A673 (cell line): Measurements from ENCODE around the gene METTL3. TPM values are rescaled to one million over a fixed set of nuclear protein-coding genes. Genes with fewer than 3 reads are reported as not detected.
A peak's percentile ranks its signal among the peaks of the same experiment; 100 is the strongest.

Experiments used
- BruUV-seq: library from RNA; stranded (reverse); fragments of 400-500 nt; replicated peaks from 2 replicates; lab custom pipeline; 2021; lab: Mats Ljungman, UMichigan
- CTCF ChIA-PET: fragments of 300-600 bp; sonication (Branson Sonifier 250); formaldehyde crosslinking; loops from one replicate; lab custom pipeline; 2022; ENCODE audit warnings: antibody characterized with exemption; lab: Charles Lee
- POLR2A ChIA-PET: fragments of 300-600 bp; sonication (Branson Sonifier 250); formaldehyde crosslinking; loops from one replicate; lab custom pipeline; 2022; ENCODE audit warnings: antibody characterized with exemption; ENCODE audit not compliant: low non-redundant PET; lab: Charles Lee
- DNase-seq: peaks from one replicate; pipeline ENCODE4 v3.0.0-alpha.2; 2015; ENCODE audit warnings: low spot score
- H3K27ac ChIP-seq: fragments of 200-600 bp; sonication (generic); 2 replicates; pipeline ENCODE4 v1.5.1; 2016; ENCODE audit warnings: mixed run types, low read depth, mild to moderate bottlenecking, mixed read lengths, antibody characterized with exemption, low read length; ENCODE audit not compliant: poor library complexity, severe bottlenecking
- H3K27me3 ChIP-seq: fragments of 200-600 bp; sonication (generic); replicated peaks from 2 replicates; pipeline ENCODE4 v1.6.1; 2017; ENCODE audit warnings: mixed run types, low read depth, mild to moderate bottlenecking, mixed read lengths, antibody characterized with exemption, low read length; ENCODE audit not compliant: insufficient read depth, poor library complexity
- H3K36me3 ChIP-seq: fragments of 200-600 bp; sonication (generic); 2 replicates; pipeline ENCODE4 v1.6.1; 2016; ENCODE audit warnings: mixed run types, mild to moderate bottlenecking, mixed read lengths, antibody characterized with exemption, low read length; ENCODE audit not compliant: insufficient read depth, poor library complexity, severe bottlenecking
- H3K4me1 ChIP-seq: fragments of 200-600 bp; sonication (generic); 2 replicates; pipeline ENCODE4 v1.6.1; 2017; ENCODE audit warnings: mixed run types, mild to moderate bottlenecking, mixed read lengths, antibody characterized with exemption, low read length; ENCODE audit not compliant: insufficient read depth, poor library complexity, severe bottlenecking
- H3K4me3 ChIP-seq: fragments of 200-600 bp; sonication (generic); 2 replicates; pipeline ENCODE4 v1.5.1; 2016; ENCODE audit warnings: low read depth, mixed run types, mild to moderate bottlenecking, mixed read lengths, low read length; ENCODE audit not compliant: poor library complexity, severe bottlenecking
- H3K9me3 ChIP-seq: fragments of 200-600 bp; sonication (generic); 2 replicates; pipeline ENCODE4 v1.6.1; 2016; ENCODE audit warnings: mixed run types, low read depth, mild to moderate bottlenecking, mixed read lengths, antibody characterized with exemption, low read length; ENCODE audit not compliant: poor library complexity, severe bottlenecking
- CTCF ChIP-seq: fragments of 300-800, 200-600 bp; sonication (generic); conservative IDR thresholded peaks from 2 replicates; pipeline ENCODE4 v1.5.1; 2017; ENCODE audit warnings: low read depth, mild to moderate bottlenecking, antibody characterized with exemption, low read length, moderate library complexity, mixed read lengths
- EZH2 ChIP-seq: fragments of 200-600 bp; sonication (generic); IDR thresholded peaks from 2 replicates; pipeline ENCODE4 v1.6.1; 2017; ENCODE audit warnings: borderline replicate concordance, low read depth, mild to moderate bottlenecking, mixed read lengths, antibody characterized with exemption, low read length; ENCODE audit not compliant: poor library complexity, severe bottlenecking
- intact Hi-C: fragments of 100-400 bp; cut with micrococcal nuclease; formaldehyde crosslinking; loops from one replicate; pipeline ENCODE4 v1.10.0; 2022; ENCODE audit not compliant: unreplicated experiment
- total RNA-seq: library from RNA; stranded (reverse); gene quantifications from 2 replicates; pipeline ENCODE4 v1.2.3, GENCODE V29; 2021

Gene METTL3
- total RNA-seq, 1 experiment from 2014 or later = 96.3 TPM

DNA sequence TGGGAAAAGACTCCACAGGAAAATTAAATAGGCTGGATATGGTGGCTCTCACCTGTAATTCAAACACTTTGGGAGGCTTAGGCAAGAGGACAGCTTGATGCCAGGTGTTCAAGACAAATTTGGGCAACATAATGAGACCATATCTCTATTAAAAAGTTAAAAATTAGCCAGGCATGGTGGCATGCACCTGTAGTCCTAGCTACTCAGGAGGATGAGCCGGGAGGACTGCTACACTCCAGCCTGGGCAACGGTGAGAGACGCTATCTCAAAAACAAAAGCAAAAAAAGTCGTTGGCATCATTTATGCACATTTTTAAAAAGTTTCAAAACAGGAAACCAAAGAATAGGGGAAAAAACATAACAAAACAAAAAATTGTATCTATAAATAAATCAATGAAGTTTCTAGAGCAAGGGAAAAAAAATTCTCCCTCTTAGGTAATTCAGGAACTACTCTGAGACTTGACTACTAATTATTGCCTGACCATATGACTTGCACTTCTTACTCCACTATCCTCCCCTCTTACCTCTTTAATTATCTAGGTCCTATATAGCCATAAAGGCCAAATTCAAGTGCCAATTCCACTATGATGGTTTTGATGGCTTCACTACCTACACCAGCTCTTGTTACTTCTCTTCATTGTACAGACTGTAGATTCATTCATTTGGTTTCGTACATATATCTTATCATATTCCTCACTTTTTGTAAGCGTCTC, 1.6 kb downstream of the METTL3 start:
- peaks cover 4% of the 10 kb centered on the region for H3K4me1 ChIP-seq
- TF ChIP-seq EZH2 = no peak
- no peak for TF ChIP-seq CTCF
- CTCF ChIA-PET = no interaction called here
- H3K9me3 ChIP-seq = no peaks in the 10 kb centered on the region
- H3K4me3 ChIP-seq = peak overlapping the region; percentile 88
- POLR2A ChIA-PET = interaction anchor here (1.1 kb wide), 1 partner anchor 16 kb away, joined by 5 read pairs; the partner anchor contains the start of gene SALL2
- no peak for DNase-seq
- intact Hi-C loops = no loop called here
- H3K36me3 ChIP-seq = peaks cover 22% of the 10 kb centered on the region
- peak overlapping the region; percentile 85 for H3K27ac ChIP-seq
- BruUV-seq = no TSS peak
- H3K27me3 ChIP-seq = no peaks in the 10 kb centered on the region

DNA sequence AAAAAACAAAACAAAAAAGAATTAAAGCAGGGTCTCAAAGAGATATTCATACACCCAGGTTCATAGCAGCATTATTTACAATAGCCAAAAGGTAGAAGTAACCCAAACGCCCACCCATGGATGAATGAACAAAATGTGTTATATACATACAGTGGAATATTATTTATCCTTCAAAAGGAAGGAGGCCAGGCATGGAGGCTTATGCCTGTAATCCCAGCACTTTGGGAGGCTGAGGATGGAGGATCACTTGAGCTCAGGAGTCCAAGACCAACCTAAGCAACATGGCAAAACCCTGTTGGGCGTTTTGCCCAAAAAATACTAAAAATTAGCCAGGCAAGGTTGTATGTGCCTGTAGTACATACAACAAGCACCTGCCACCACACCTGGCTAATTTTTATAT, 4.6 kb downstream of the METTL3 start:
- ChIA-PET POLR2A (no interaction called here), CTCF (no interaction called here)
- Histone ChIP-seq H3K4me1 (peaks cover 4% of the 10 kb centered on the region), H3K36me3 (peaks cover 50% of the 10 kb centered on the region), H3K27me3 (no peaks in the 10 kb centered on the region), H3K4me3 (no peak overlapping the region), H3K27ac (no peak overlapping the region), H3K9me3 (no peaks in the 10 kb centered on the region)
- intact Hi-C loops = no loop called here
- BruUV-seq = no TSS peak
- DNase-seq = no peak
- TF ChIP-seq EZH2 (no peak), CTCF (no peak)

- ChIA-PET POLR2A (no interaction called here), CTCF (no interaction called here)
- no peak overlapping the region for H3K27ac ChIP-seq
- peaks cover 2% of the 10 kb centered on the region for H3K4me1 ChIP-seq
- no peak overlapping the region for H3K4me3 ChIP-seq
- BruUV-seq = no TSS peak
- DNase-seq = no peak
- H3K27me3 ChIP-seq = no peaks in the 10 kb centered on the region
- peaks cover 63% of the 10 kb centered on the region for H3K36me3 ChIP-seq
- TF ChIP-seq EZH2 = no peak
- no peak for TF ChIP-seq CTCF
- no peaks in the 10 kb centered on the region for H3K9me3 ChIP-seq
- intact Hi-C loops = no loop called here
Observed at GRCh38 chr14:21505012-21505553, 6.1 kb downstream of the METTL3 start.
